K562 (cell line): ENCODE results near the gene INHBE. TPM values are rescaled to one million over a fixed set of nuclear protein-coding genes. Genes with fewer than 3 reads are reported as not detected.

Source experiments
- CREB3L1 ChIP-seq: fragments of 450-650 bp; IDR thresholded peaks from 2 replicates; pipeline ENCODE4 v1.6.1; 2014; ENCODE audit warnings: low read depth, mild to moderate bottlenecking, moderate library complexity, borderline replicate concordance
- RAD21 ChIP-seq, 2 experiments: fragments of 250-450 bp in 1 of 2; fragments of 450-650 bp in 1 of 2; sonication (Bioruptor Pico) in 1 of 2; formaldehyde crosslinking in 1 of 2; IDR thresholded peaks in 1 of 2; conservative IDR thresholded peaks in 1 of 2; 2 replicates each; pipeline versions ENCODE4 v1.4.0 to v1.8.0; 2020 to 2022; ENCODE audit warnings: mild to moderate bottlenecking in 2 of 2, moderate library complexity in 1 of 2
- RBFOX2 ChIP-seq: fragments of 200-400 bp; formaldehyde crosslinking; IDR thresholded peaks from 2 replicates; pipeline ENCODE4 v1.6.1; 2017; ENCODE audit warnings: low read depth, mild to moderate bottlenecking, low read length, moderate library complexity
- SAFB2 ChIP-seq: fragments of 200-400 bp; formaldehyde crosslinking; IDR thresholded peaks from 2 replicates; pipeline ENCODE4 v1.6.1; 2018; ENCODE audit warnings: borderline replicate concordance, low read length, low read depth, moderate library complexity; ENCODE audit not compliant: severe bottlenecking
- ZBTB40 ChIP-seq, 2 experiments: fragments of 450-650 bp in 1 of 2; sonication (generic) in 1 of 2; formaldehyde crosslinking in 1 of 2; IDR thresholded peaks; 2 replicates each; pipeline versions ENCODE4 v1.7.1 to v1.9.0; 2016 to 2022; ENCODE audit warnings: inconsistent platforms in 1 of 2, mild to moderate bottlenecking in 1 of 2, missing genetic modification reagents in 1 of 2
- polyA plus RNA-seq, 8 experiments: library from polyadenylated mRNA; depleted of rRNA in 4 of 8; stranded (reverse) in 5 of 8; unstranded in 3 of 8; fragments of >200 nt; fragmentation: Nextera tagmentation in 2 of 8; fragmentation: Illumina TruSeq in 1 of 8; extraction: Ambion mirVana in 2 of 8; extraction: Trizol in 1 of 8; gene quantifications; 2 replicates each; pipeline versions ENCODE4 v1.2.1 to v1.2.3, GENCODE V29; 2011 to 2014; ENCODE audit warnings: inconsistent platforms in 1 of 8, missing spikeins in 1 of 8
- total RNA-seq, 7 experiments: library from RNA; depleted of rRNA in 6 of 7; stranded (reverse); fragments of >200 nt in 6 of 7; fragmentation: Illumina TruSeq in 2 of 7; extraction: Trizol in 2 of 7; gene quantifications; 2 replicates each; pipeline versions ENCODE4 v1.2.1 to v1.2.3, GENCODE V29; 2011 to 2021; ENCODE audit warnings: low replicate concordance in 1 of 7

Gene INHBE
- total and polyA plus RNA-seq, 9 of the 15 experiments (the other 6 are each of a cell fraction or from before 2014, with no cell fraction given): 0.94 to 9.9 (median 7.3) TPM

GRCh38 chr12:57487597-57488401, 32.7 kb downstream of the INHBE start, which contains the start of gene MARS1 (continued):
- TF ChIP-seq SAFB2 (no peak), ZBTB40 (IDR thresholded peaks at IDR 0.05) (peak; percentile 97), ZBTB40 (CRISPR knock-in tag; IDR thresholded peaks at IDR 0.05) (no peak), RAD21 (CRISPR knock-in tag; conservative IDR thresholded peaks at IDR 0.05 in 1 of 2, IDR thresholded peaks at IDR 0.05 in 1 of 2) (peak in 1 of 2 experiments; percentile 24; a peak in 2 of 4 replicates), RBFOX2 (peak; percentile 100), CREB3L1 (peak; percentile 91)
